Measurements from ENCODE around the gene CCZ1B.
A peak's percentile ranks its signal among the peaks of the same experiment; 100 is the strongest.
"Not testable (repeated sequence)": the region's sequence is repeated elsewhere in the genome, so short reads cannot be mapped to it uniquely, and the experiment has no call there.

Gene CCZ1B

GRCh38 chr7:6826151-6826550 is at the start of gene CCZ1B:
CCZ1B (minus strand) TSS chr7:6826275; CDS start chr7:6826197, 78 bp downstream.
- peak within 1 kb of the TSS; percentile 55 for H3K27ac ChIP-seq

GRCh38 chr7:6875022-6875421 is 48.9 kb upstream of the CCZ1B start:
- H3K27ac ChIP-seq = not testable (repeated sequence)

More at GRCh38 chr7:6826151-6826550, at the start of gene CCZ1B:
- TF ChIP-seq CTCF (conservative IDR thresholded peaks at IDR 0.05) = peak; percentile 11; the same call in 1 of the 2 replicates

GRCh38 chr7:6872246-6872945 is 46.3 kb upstream of the CCZ1B start:
- H3K27ac ChIP-seq = not testable (repeated sequence)

- H3K27ac ChIP-seq = not testable (repeated sequence)
Observed at GRCh38 chr7:6871421-6872144, 45.5 kb upstream of the CCZ1B start.

GRCh38 chr7:6864751-6865150 is 38.7 kb upstream of the CCZ1B start:
- not testable (repeated sequence) for H3K27ac ChIP-seq

- H3K27ac ChIP-seq = not testable (repeated sequence)
Observed at GRCh38 chr7:6864188-6864587, 38.1 kb upstream of the CCZ1B start.

GRCh38 chr7:6862876-6863275 is 36.8 kb upstream of the CCZ1B start:
- not testable (repeated sequence) for H3K27ac ChIP-seq

GRCh38 chr7:6857721-6858314 is 31.7 kb upstream of the CCZ1B start:
- TF ChIP-seq CTCF (conservative IDR thresholded peaks at IDR 0.05) = peak; percentile 84

GRCh38 chr7:6855563-6856131 is 29.6 kb upstream of the CCZ1B start:
- not testable (repeated sequence) for H3K27ac ChIP-seq

More at GRCh38 chr7:6857721-6858314, 31.7 kb upstream of the CCZ1B start:
- H3K27ac ChIP-seq = not testable (repeated sequence)

GRCh38 chr7:6854747-6855562 is 28.9 kb upstream of the CCZ1B start:
- H3K27ac ChIP-seq = not testable (repeated sequence)

GRCh38 chr7:6853681-6854080 is 27.6 kb upstream of the CCZ1B start:
- not testable (repeated sequence) for H3K27ac ChIP-seq

GRCh38 chr7:6849127-6849526 is 23.1 kb upstream of the CCZ1B start:
- not testable (repeated sequence) for H3K27ac ChIP-seq

GRCh38 chr7:6847751-6848150 is 21.7 kb upstream of the CCZ1B start:
- H3K27ac ChIP-seq = not testable (repeated sequence)

GRCh38 chr7:6845971-6846449 is 19.9 kb upstream of the CCZ1B start:
- not testable (repeated sequence) for H3K27ac ChIP-seq

- H3K27ac ChIP-seq = not testable (repeated sequence)
Observed at GRCh38 chr7:6843654-6844053, 17.6 kb upstream of the CCZ1B start.

GRCh38 chr7:6843092-6843491 is 17.0 kb upstream of the CCZ1B start:
- H3K27ac ChIP-seq = not testable (repeated sequence)

GRCh38 chr7:6842278-6842921 is 16.3 kb upstream of the CCZ1B start:
- H3K27ac ChIP-seq = not testable (repeated sequence)

- H3K27ac ChIP-seq = not testable (repeated sequence)
Observed at GRCh38 chr7:6837081-6837480, 11.0 kb upstream of the CCZ1B start.
